HepG2 (cell line): ENCODE data around the gene OGA. TPM values are rescaled to one million over a fixed set of nuclear protein-coding genes. Genes with fewer than 3 reads are reported as not detected.

Experiments used
- ATAC-seq: fragments of 200-7000 bp; cut with Tn5 transposase; 3 replicates; pipeline ENCODE4 v1.9.1; 2020; ENCODE audit warnings: mild to moderate bottlenecking, moderate library complexity
- BruUV-seq: library from RNA; stranded (reverse); fragments of 400-500 nt; replicated peaks from 2 replicates; lab custom pipeline; 2021; lab: Mats Ljungman, UMichigan
- CTCF ChIA-PET: fragments of 300-600 bp; formaldehyde crosslinking; extraction: SDS; loops from one replicate; lab custom pipeline; 2021; ENCODE audit warnings: low total read pairs, inconsistent platforms, low intra/inter-chr PET ratio; lab: Yijun Ruan, JAX
- POLR2A ChIA-PET: fragments of 350-600 bp; sonication (Branson Sonifier 250); formaldehyde crosslinking; loops from one replicate; lab custom pipeline; 2020; ENCODE audit warnings: antibody characterized with exemption, inconsistent platforms; lab: Yijun Ruan, JAX
- DNase-seq: peaks from one replicate; pipeline ENCODE4 v3.0.0-alpha.2; 2015; ENCODE audit warnings: low spot score
- FAIRE-seq: peaks from 3 replicates; lab custom pipeline; 2011; peaks lifted over from hg19 to GRCh38; lab: Jason Lieb, UNC
- H2AFZ ChIP-seq: one replicate; pipeline ENCODE4 v1.6.1; 2011; ENCODE audit warnings: low read length, inconsistent platforms
- H3K27ac ChIP-seq: fragments of 300-600 bp; 3 replicates; pipeline ENCODE4 v1.8.0; 2011; ENCODE audit warnings: mixed run types, mild to moderate bottlenecking, mixed read lengths, low read length, inconsistent platforms; ENCODE audit not compliant: insufficient read depth; ENCODE audit errors: extremely low read length
- H3K27me3 ChIP-seq, 2 experiments: fragments of 200-600 bp in 1 of 2; 2 replicates in 1 of 2; 3 replicates in 1 of 2; pipeline versions ENCODE4 v1.6.0 to v1.8.0; 2011; ENCODE audit warnings: low read length in 2 of 2, mild to moderate bottlenecking in 2 of 2, moderate library complexity in 2 of 2, inconsistent platforms in 1 of 2; ENCODE audit not compliant: insufficient read depth in 2 of 2, control insufficient read depth in 1 of 2
- H3K36me3 ChIP-seq, 2 experiments: fragments of 200-600 bp in 1 of 2; replicated peaks in 1 of 2; 2 replicates in 1 of 2; 3 replicates in 1 of 2; pipeline versions ENCODE4 v1.5.1 to v1.8.0; 2011; ENCODE audit warnings: low read length in 2 of 2, inconsistent platforms in 1 of 2; ENCODE audit not compliant: insufficient read depth in 2 of 2, control insufficient read depth in 1 of 2
- H3K4me1 ChIP-seq: 2 replicates; pipeline ENCODE4 v1.5.1; 2012; ENCODE audit warnings: low read length, inconsistent platforms; ENCODE audit not compliant: insufficient read depth
- H3K4me2 ChIP-seq: 2 replicates; pipeline ENCODE4 v1.6.0; 2011; ENCODE audit warnings: low read depth, low read length, inconsistent platforms
- H3K4me3 ChIP-seq, 3 experiments: fragments of 200-600 bp in 1 of 3; sonication (generic), shearing (Covaris generic) in 1 of 3; replicated peaks in 1 of 3; 2 replicates each; pipeline ENCODE4 v1.5.1; 2011 to 2016; ENCODE audit warnings: low read length in 3 of 3, inconsistent platforms in 2 of 3, low read depth in 2 of 3, mild to moderate bottlenecking in 2 of 3, control low read depth in 1 of 3, mixed read lengths in 1 of 3; ENCODE audit not compliant: insufficient read depth in 1 of 3
- H3K79me2 ChIP-seq: one replicate; pipeline ENCODE4 v1.6.1; 2011; ENCODE audit warnings: low read length, inconsistent platforms; ENCODE audit not compliant: insufficient read depth
- H3K9ac ChIP-seq: 2 replicates; pipeline ENCODE4 v1.6.0; 2011; ENCODE audit warnings: mild to moderate bottlenecking, low read depth, low read length, inconsistent platforms; ENCODE audit not compliant: insufficient read depth
- H3K9me3 ChIP-seq: 2 replicates; pipeline ENCODE4 v1.5.1; 2012; ENCODE audit warnings: mild to moderate bottlenecking, low read length
- H4K20me1 ChIP-seq: 2 replicates; pipeline ENCODE4 v1.6.0; 2011; ENCODE audit warnings: inconsistent platforms, mild to moderate bottlenecking, low read length, moderate library complexity; ENCODE audit not compliant: insufficient read depth
- ATAD3A ChIP-seq: sonication (generic); formaldehyde crosslinking; IDR thresholded peaks from 2 replicates; pipeline ENCODE4 v1.4.0; 2020; ENCODE audit warnings: missing genetic modification reagents
- CEBPG ChIP-seq: IDR thresholded peaks from 2 replicates; pipeline ENCODE4 v1.6.1; 2016
- DNMT1 ChIP-seq: sonication (generic); formaldehyde crosslinking; IDR thresholded peaks from 2 replicates; pipeline ENCODE4 v1.5.1; 2020; ENCODE audit warnings: mild to moderate bottlenecking, missing genetic modification reagents
- ELF1 ChIP-seq: sonication (generic); formaldehyde crosslinking; IDR thresholded peaks from 2 replicates; pipeline ENCODE4 v1.4.0; 2020; ENCODE audit warnings: missing genetic modification reagents
- ELF3 ChIP-seq: IDR thresholded peaks from 2 replicates; pipeline ENCODE4 v1.6.1; 2016; ENCODE audit warnings: missing genetic modification reagents, missing compliant biosample characterization
- GZF1 ChIP-seq: sonication (generic); formaldehyde crosslinking; IDR thresholded peaks from 2 replicates; pipeline ENCODE4 v1.5.1; 2020; ENCODE audit warnings: mild to moderate bottlenecking, missing genetic modification reagents
- HNRNPL ChIP-seq: fragments of 200-400 bp; formaldehyde crosslinking; IDR thresholded peaks from 2 replicates; pipeline ENCODE4 v1.6.1; 2017; ENCODE audit warnings: mild to moderate bottlenecking, low read depth, low read length
- KDM4B ChIP-seq: sonication (generic); formaldehyde crosslinking; IDR thresholded peaks from 2 replicates; pipeline ENCODE4 v1.4.0; 2020; ENCODE audit warnings: missing genetic modification reagents
- KLF12 ChIP-seq: sonication (generic); formaldehyde crosslinking; IDR thresholded peaks from 2 replicates; pipeline ENCODE4 v1.4.0; 2020; ENCODE audit warnings: missing genetic modification reagents, borderline replicate concordance
- NR2F6 ChIP-seq, 2 experiments: IDR thresholded peaks; 2 replicates each; pipeline ENCODE4 v1.6.1; 2016; ENCODE audit warnings: antibody characterized with exemption in 1 of 2, mild to moderate bottlenecking in 1 of 2
- PBX3 ChIP-seq: sonication (generic); formaldehyde crosslinking; IDR thresholded peaks from 2 replicates; pipeline ENCODE4 v1.8.1; 2023; ENCODE audit warnings: missing genetic modification reagents, inconsistent platforms, borderline replicate concordance
- TBP ChIP-seq: sonication (generic); formaldehyde crosslinking; IDR thresholded peaks from 2 replicates; pipeline ENCODE4 v1.5.0; 2020; ENCODE audit warnings: missing genetic modification reagents
- TOE1 ChIP-seq: sonication (generic); formaldehyde crosslinking; IDR thresholded peaks from 2 replicates; pipeline ENCODE4 v1.4.0; 2020; ENCODE audit warnings: mild to moderate bottlenecking, missing genetic modification reagents
- ZIK1 ChIP-seq: sonication (generic); formaldehyde crosslinking; IDR thresholded peaks from 2 replicates; pipeline ENCODE4 v1.5.0; 2020; ENCODE audit warnings: mild to moderate bottlenecking, low read depth, missing genetic modification reagents, borderline replicate concordance
- ZNF513 ChIP-seq: sonication (generic); formaldehyde crosslinking; conservative IDR thresholded peaks from 2 replicates; pipeline ENCODE4 v1.5.0; 2020; ENCODE audit warnings: missing genetic modification reagents
- ZNF546 ChIP-seq: sonication (generic); formaldehyde crosslinking; conservative IDR thresholded peaks from 2 replicates; pipeline ENCODE4 v1.8.1; 2023; ENCODE audit warnings: mild to moderate bottlenecking, missing genetic modification reagents
- ZNF547 ChIP-seq: sonication (generic); formaldehyde crosslinking; IDR thresholded peaks from 2 replicates; pipeline ENCODE4 v1.5.1; 2020; ENCODE audit warnings: mild to moderate bottlenecking, missing genetic modification reagents
- WGBS: methylation state at CpG from one replicate; pipeline ENCODE4 v1.1.6; 2017; ENCODE audit warnings: low lambda C conversion rate; 5-methylcytosine and 5-hydroxymethylcytosine counted together
- in situ Hi-C: cut with HindIII; loops from 2 replicates; pipeline ENCODE4 v1.10.0; 2017; ENCODE audit warnings: low pct_unique_long_range_greater_than_20kb; ENCODE audit not compliant: extremely low pct_ligation_motif_present
- intact Hi-C: fragments of 100-400 bp; cut with micrococcal nuclease; formaldehyde crosslinking; loops from one replicate; pipeline ENCODE4 v1.10.0; 2022; ENCODE audit not compliant: unreplicated experiment
- polyA plus RNA-seq, 8 experiments: library from polyadenylated mRNA; depleted of rRNA in 3 of 8; stranded (reverse) in 7 of 8; unstranded in 1 of 8; fragments of >200 nt; fragmentation: Illumina TruSeq in 4 of 8; extraction: Trizol in 4 of 8; gene quantifications; 2 replicates each; pipeline versions ENCODE4 v1.2.1 to v1.2.3, GENCODE V29; 2011 to 2016; ENCODE audit warnings: low read depth in 4 of 8, missing spikeins in 1 of 8, mixed read lengths in 1 of 8; ENCODE audit not compliant: insufficient read depth in 1 of 8
- total RNA-seq, 5 experiments: library from RNA; depleted of rRNA; stranded (reverse); fragments of >200 nt; fragmentation: Illumina TruSeq; extraction: Trizol; gene quantifications; 2 replicates each; pipeline ENCODE4 v1.2.3, GENCODE V29; 2016; ENCODE audit warnings: low read depth in 1 of 5
- TF ChIP-seq, protein P1 (sequence below): IDR thresholded peaks from 2 replicates; pipeline ENCODE4 v1.6.1; 2016; ENCODE audit warnings: missing biosample characterization, missing genetic modification reagents, low read depth
- TF ChIP-seq, protein P2 (sequence below): sonication (generic); formaldehyde crosslinking; IDR thresholded peaks from 2 replicates; pipeline ENCODE4 v1.5.1; 2020; ENCODE audit warnings: mild to moderate bottlenecking, missing genetic modification reagents, borderline replicate concordance
- TF ChIP-seq, protein P3 (sequence below): sonication (generic); formaldehyde crosslinking; IDR thresholded peaks from 2 replicates; pipeline ENCODE4 v1.8.1; 2023; ENCODE audit warnings: missing genetic modification reagents, mild to moderate bottlenecking, borderline replicate concordance

OGA gene
- total and polyA plus RNA-seq, 2 of the 13 experiments (the other 11 are each of a cell fraction or from before 2014, with no cell fraction given), result 33.2 to 39.8 TPM

- peak overlapping the region; percentile 28 to 94 (median 32); a peak in 4 of 6 replicates for H3K4me3 ChIP-seq
- ATAC-seq (no peak), DNase-seq (no peak), FAIRE-seq (no peak)
- peak overlapping the region; percentile 83; the same call in 1 of the 2 replicates for H3K9ac ChIP-seq
- no peaks in the 10 kb centered on the region for H3K9me3 ChIP-seq
- H3K79me2 ChIP-seq, result peaks cover 9% of the 10 kb centered on the region
- WGBS, result 94% methylated on average over 7 of the region's 7 CpGs
- TF ChIP-seq TOE1 (CRISPR knock-in tag) (no peak), TBP (CRISPR knock-in tag) (no peak), ELF1 (CRISPR knock-in tag) (no peak), ZIK1 (CRISPR knock-in tag) (no peak), ELF3 (CRISPR knock-in tag) (no peak), ZNF546 (no peak), NR2F6 (IDR thresholded peaks at IDR 0.05) (no peak), NR2F6 (CRISPR knock-in tag; IDR thresholded peaks at IDR 0.05) (no peak), KLF12 (no peak), GZF1 (CRISPR knock-in tag) (no peak), DNMT1 (CRISPR knock-in tag) (no peak), CEBPG (CRISPR knock-in tag) (no peak), HNRNPL (no peak), PBX3 (CRISPR knock-in tag) (no peak), KDM4B (CRISPR knock-in tag) (no peak), ZNF547 (no peak), ATAD3A (no peak), ZNF513 (CRISPR knock-in tag) (no peak)
- TF ChIP-seq, protein P1, sequence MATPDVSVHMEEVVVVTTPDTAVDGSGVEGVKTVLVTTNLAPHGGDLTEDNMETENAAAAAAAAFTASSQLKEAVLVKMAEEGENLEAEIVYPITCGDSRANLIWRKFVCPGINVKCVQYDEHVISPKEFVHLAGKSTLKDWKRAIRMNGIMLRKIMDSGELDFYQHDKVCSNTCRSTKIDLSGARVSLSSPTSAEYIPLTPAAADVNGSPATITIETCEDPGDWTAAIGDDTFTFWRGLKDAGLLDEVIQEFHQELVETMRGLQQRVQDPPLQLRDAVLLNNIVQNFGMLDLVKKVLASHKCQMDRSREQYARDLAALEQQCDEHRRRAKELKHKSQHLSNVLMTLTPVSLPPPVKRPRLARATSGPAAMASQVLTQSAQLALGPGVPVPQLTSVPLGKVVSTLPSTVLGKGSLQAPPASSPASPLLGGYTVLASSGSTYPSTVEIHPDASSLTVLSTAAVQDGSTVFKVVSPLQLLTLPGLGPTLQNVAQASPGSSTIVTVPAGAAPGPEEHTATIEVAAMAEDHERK, result no peak
- TF ChIP-seq, protein P2, sequence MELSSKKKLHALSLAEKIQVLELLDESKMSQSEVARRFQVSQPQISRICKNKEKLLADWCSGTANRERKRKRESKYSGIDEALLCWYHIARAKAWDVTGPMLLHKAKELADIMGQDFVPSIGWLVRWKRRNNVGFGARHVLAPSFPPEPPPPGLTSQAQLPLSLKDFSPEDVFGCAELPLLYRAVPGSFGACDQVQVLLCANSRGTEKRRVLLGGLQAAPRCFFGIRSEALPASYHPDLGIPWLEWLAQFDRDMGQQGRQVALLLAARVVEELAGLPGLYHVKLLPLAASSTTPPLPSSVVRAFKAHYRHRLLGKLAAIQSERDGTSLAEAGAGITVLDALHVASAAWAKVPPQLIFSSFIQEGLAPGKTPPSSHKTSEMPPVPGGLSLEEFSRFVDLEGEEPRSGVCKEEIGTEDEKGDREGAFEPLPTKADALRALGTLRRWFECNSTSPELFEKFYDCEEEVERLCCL, result no peak
- TF ChIP-seq, protein P3, sequence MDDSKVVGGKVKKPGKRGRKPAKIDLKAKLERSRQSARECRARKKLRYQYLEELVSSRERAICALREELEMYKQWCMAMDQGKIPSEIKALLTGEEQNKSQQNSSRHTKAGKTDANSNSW, result no peak
- no peak overlapping the region for H2AFZ ChIP-seq
- peaks cover 58% of the 10 kb centered on the region for H3K4me1 ChIP-seq
- no peak overlapping the region for H3K27ac ChIP-seq
- ChIA-PET POLR2A (interaction anchor here (0.6 to 1.3 kb wide), 3 partner anchors 37 to 179 kb away, joined by 3 read pairs; no protein-coding TSS in a partner anchor), CTCF (interaction anchor here (4.0 kb wide), 1 partner anchor 179 kb away, joined by 28 read pairs; no protein-coding TSS in a partner anchor)
- in situ Hi-C loops (loop anchor here (5.0 kb wide), 2 partner anchors 179 to 569 kb away; no protein-coding TSS in a partner anchor), intact Hi-C loops (loop anchor here (1.0 to 2.0 kb wide), 2 partner anchors 179 to 567 kb away; no protein-coding TSS in a partner anchor)
- peaks cover 0 to 3% of the 10 kb centered on the region in 2 experiments; a peak in 1 of 5 replicates for H3K27me3 ChIP-seq
- H3K36me3 ChIP-seq, result peaks cover 2 to 8% of the 10 kb centered on the region in 2 experiments; a peak in 4 of 5 replicates
- H3K4me2 ChIP-seq, result peak overlapping the region; percentile 89
- BruUV-seq, result no TSS peak
- H4K20me1 ChIP-seq, result peaks cover 5% of the 10 kb centered on the region; the same call in 1 of the 2 replicates
These were observed 36.6 kb downstream of the OGA start for GRCh38 chr10:101781655-101781983.
